GM12891 (cell line): ENCODE data around the gene RBPJ.

ENCODE experiments used
- POLR2A ChIP-seq: IDR thresholded peaks from 2 replicates; pipeline ENCODE4 v1.6.1; 2011; ENCODE audit warnings: low read depth, low read length, control low read depth
- POLR2AphosphoS5 ChIP-seq: IDR thresholded peaks from 2 replicates; pipeline ENCODE4 v1.6.1; 2011; ENCODE audit warnings: low read depth, low read length, control low read depth
- POU2F2 ChIP-seq: IDR thresholded peaks from 2 replicates; pipeline ENCODE4 v1.6.1; 2011; ENCODE audit warnings: low read depth, mild to moderate bottlenecking, control low read depth, low read length, moderate library complexity
- SPI1 ChIP-seq: IDR thresholded peaks from 2 replicates; pipeline ENCODE4 v1.6.1; 2011; ENCODE audit warnings: low read depth, low read length, control low read depth

DNA sequence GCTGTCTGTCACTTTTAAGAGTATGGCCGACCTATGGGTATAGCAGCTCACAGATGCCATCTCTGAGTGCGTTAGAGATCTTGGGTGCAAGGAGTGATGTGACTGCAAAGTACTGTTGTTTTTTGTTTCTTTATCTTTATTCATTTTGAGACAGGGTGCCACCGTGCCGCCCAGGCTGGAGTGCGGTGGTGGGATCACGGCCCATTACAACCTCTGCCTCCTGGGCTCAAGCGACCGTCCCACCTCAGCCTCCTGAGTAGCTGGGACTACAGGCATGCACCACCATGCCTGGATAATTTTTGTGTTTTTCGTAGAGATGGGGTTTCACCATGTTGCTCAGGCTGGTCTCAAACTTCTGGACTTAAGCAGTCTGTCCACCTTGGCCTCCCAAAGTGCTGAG lies 98.0 kb downstream of the RBPJ start:
- TF ChIP-seq POLR2A (no peak), POLR2AphosphoS5 (no peak), POU2F2 (no peak), SPI1 (no peak)
